Neural cell (in vitro differentiated cells): ENCODE measurements around the gene RPS19BP1. TPM values are rescaled to one million over a fixed set of nuclear protein-coding genes. Genes with fewer than 3 reads are reported as not detected.

Experiments
- H2AFZ ChIP-seq: fragments of 200-600, 300-800 bp; sonication (generic), shearing (Covaris generic); 2 replicates; pipeline ENCODE4 v1.6.0; 2014; ENCODE audit warnings: low read depth, mild to moderate bottlenecking, antibody characterized with exemption, low read length, moderate library complexity
- H3F3A ChIP-seq: fragments of 200-600 bp; shearing (Covaris generic); 2 replicates; pipeline ENCODE4 v1.6.1; 2016; ENCODE audit warnings: mild to moderate bottlenecking, moderate library complexity, mixed read lengths, antibody characterized with exemption, low read length; ENCODE audit not compliant: insufficient read depth, poor library complexity, severe bottlenecking
- H3K27ac ChIP-seq: fragments of 200-600, 300-800 bp; sonication (generic), shearing (Covaris generic); 2 replicates; pipeline ENCODE4 v1.5.1; 2014; ENCODE audit warnings: mild to moderate bottlenecking, low read length, moderate library complexity
- H3K27me3 ChIP-seq: fragments of 300-800, 200-600 bp; sonication (generic), shearing (Covaris generic); 2 replicates; pipeline ENCODE4 v1.6.0; 2014; ENCODE audit warnings: mild to moderate bottlenecking, low read depth, low read length, moderate library complexity; ENCODE audit not compliant: insufficient read depth
- H3K36me3 ChIP-seq: fragments of 300-800, 200-600 bp; sonication (generic), shearing (Covaris generic); 2 replicates; pipeline ENCODE4 v1.5.1; 2014; ENCODE audit warnings: mild to moderate bottlenecking, antibody characterized with exemption, low read length, moderate library complexity; ENCODE audit not compliant: insufficient read depth
- H3K4me2 ChIP-seq: fragments of 300-800, 200-600 bp; sonication (generic), shearing (Covaris generic); 2 replicates; pipeline ENCODE4 v1.6.0; 2014; ENCODE audit warnings: mild to moderate bottlenecking, low read length
- H3K4me3 ChIP-seq: fragments of 300-800, 200-600 bp; sonication (generic), shearing (Covaris generic); 2 replicates; pipeline ENCODE4 v1.5.1; 2014; ENCODE audit warnings: mild to moderate bottlenecking, low read length, moderate library complexity
- H3K79me2 ChIP-seq: fragments of 200-600 bp; shearing (Covaris generic); replicated peaks from 2 replicates; pipeline ENCODE4 v1.6.0; 2014; ENCODE audit warnings: mild to moderate bottlenecking, low read length, moderate library complexity; ENCODE audit not compliant: insufficient read depth
- H3K9ac ChIP-seq: fragments of 300-800, 200-600 bp; sonication (generic), shearing (Covaris generic); 2 replicates; pipeline ENCODE4 v1.6.1; 2016; ENCODE audit warnings: mild to moderate bottlenecking, low read length, mixed read lengths
- H3K9me2 ChIP-seq: fragments of 200-600 bp; shearing (Covaris generic); 2 replicates; pipeline ENCODE4 v1.6.1; 2016; ENCODE audit warnings: mild to moderate bottlenecking, low read length, mixed read lengths; ENCODE audit not compliant: insufficient read depth
- H3K9me3 ChIP-seq: fragments of 200-600, 300-800 bp; sonication (generic), shearing (Covaris generic); 2 replicates; pipeline ENCODE4 v1.6.1; 2016; ENCODE audit warnings: mild to moderate bottlenecking, mixed run types, low read length, moderate library complexity, mixed read lengths
- H4K20me1 ChIP-seq: fragments of 200-600 bp; shearing (Covaris generic); 2 replicates; pipeline ENCODE4 v1.6.1; 2016; ENCODE audit warnings: mild to moderate bottlenecking, mixed run types; ENCODE audit not compliant: insufficient read depth
- CTCF ChIP-seq: fragments of 450-650 bp; IDR thresholded peaks from 2 replicates; pipeline ENCODE4 v1.5.1; 2014; ENCODE audit warnings: antibody characterized with exemption, mild to moderate bottlenecking, moderate library complexity; ENCODE audit not compliant: poor library complexity, severe bottlenecking
- EP300 ChIP-seq: fragments of 450-650 bp; conservative IDR thresholded peaks from 2 replicates; pipeline ENCODE4 v1.6.1; 2014; ENCODE audit warnings: antibody characterized with exemption, mild to moderate bottlenecking, moderate library complexity; ENCODE audit not compliant: poor library complexity, severe bottlenecking
- EZH2 ChIP-seq: fragments of 200-600, 300-800 bp; shearing (Covaris generic), sonication (generic); IDR thresholded peaks from 2 replicates; pipeline ENCODE4 v1.6.1; 2014; ENCODE audit warnings: antibody characterized with exemption, low read length, borderline replicate concordance, mild to moderate bottlenecking; ENCODE audit not compliant: insufficient read depth, poor library complexity, severe bottlenecking
- MXI1 ChIP-seq: fragments of 450-650 bp; conservative IDR thresholded peaks from 2 replicates; pipeline ENCODE4 v1.6.1; 2014; ENCODE audit warnings: antibody characterized with exemption, mild to moderate bottlenecking; ENCODE audit not compliant: poor library complexity, severe bottlenecking
- POLR2AphosphoS5 ChIP-seq: IDR thresholded peaks from 2 replicates; pipeline ENCODE4 v1.6.1; 2012
- RAD21 ChIP-seq: fragments of 450-650 bp; conservative IDR thresholded peaks from 2 replicates; pipeline ENCODE4 v1.6.1; 2014; ENCODE audit warnings: antibody characterized with exemption, mild to moderate bottlenecking, moderate library complexity
- REST ChIP-seq: IDR thresholded peaks from 2 replicates; pipeline ENCODE4 v1.6.1; 2012; ENCODE audit warnings: borderline replicate concordance
- SMC3 ChIP-seq: fragments of 450-650 bp; conservative IDR thresholded peaks from 2 replicates; pipeline ENCODE4 v1.6.1; 2014; ENCODE audit warnings: antibody characterized with exemption, mild to moderate bottlenecking, moderate library complexity; ENCODE audit not compliant: poor library complexity
- TAF1 ChIP-seq: IDR thresholded peaks from 2 replicates; pipeline ENCODE4 v1.6.1; 2012; ENCODE audit warnings: low read depth
- polyA plus RNA-seq: library from polyadenylated mRNA; depleted of rRNA; stranded (reverse); fragments of >200 nt; gene quantifications from 2 replicates; pipeline ENCODE4 v1.2.3, GENCODE V29; 2014

RPS19BP1 gene
- polyA plus RNA-seq, 1 donor from 2014 or later: 164 TPM

- no peak for TF ChIP-seq EZH2
- no peak for TF ChIP-seq RAD21
- TF ChIP-seq TAF1: no peak
- no peak for TF ChIP-seq MXI1
- TF ChIP-seq CTCF: no peak
- TF ChIP-seq POLR2AphosphoS5: no peak
- no peak for TF ChIP-seq SMC3
- TF ChIP-seq REST: no peak
- no peak for TF ChIP-seq EP300
- Histone ChIP-seq H3K4me3 (peak overlapping the region; percentile 97), H3K27ac (no peak overlapping the region), H3K4me2 (peak overlapping the region; percentile 98), H2AFZ (no peak overlapping the region), H3K79me2 (peaks cover 18% of the 10 kb centered on the region), H3F3A (no peaks in the 10 kb centered on the region), H3K9me3 (no peaks in the 10 kb centered on the region), H3K9me2 (no peaks in the 10 kb centered on the region), H3K27me3 (no peaks in the 10 kb centered on the region), H3K9ac (peak overlapping the region; percentile 83), H3K36me3 (peaks cover 15% of the 10 kb centered on the region), H4K20me1 (no peaks in the 10 kb centered on the region)
Observed at GRCh38 chr22:39503630-39504029, 28.9 kb downstream of the RPS19BP1 start.

GRCh38 chr22:39502789-39503409 is 29.6 kb downstream of the RPS19BP1 start:
- H3K27ac ChIP-seq: peak overlapping the region; percentile 63
- peak overlapping the region; percentile 83 for H3K9ac ChIP-seq
- H3K9me2 ChIP-seq: no peaks in the 10 kb centered on the region
- no peak for TF ChIP-seq TAF1
- no peak for TF ChIP-seq RAD21
- TF ChIP-seq SMC3: no peak
- no peak for TF ChIP-seq EZH2
- TF ChIP-seq MXI1: no peak
- no peak for TF ChIP-seq POLR2AphosphoS5
- no peak for TF ChIP-seq CTCF
- no peak for TF ChIP-seq REST
- TF ChIP-seq EP300: no peak
- H3K27me3 ChIP-seq: no peaks in the 10 kb centered on the region
- peaks cover 18% of the 10 kb centered on the region for H3K79me2 ChIP-seq
- H3K4me2 ChIP-seq: peak overlapping the region; percentile 98
- peak overlapping the region; percentile 86 for H2AFZ ChIP-seq
- H3K36me3 ChIP-seq: peaks cover 8% of the 10 kb centered on the region
- H4K20me1 ChIP-seq: no peaks in the 10 kb centered on the region
- no peaks in the 10 kb centered on the region for H3K9me3 ChIP-seq
- no peaks in the 10 kb centered on the region for H3F3A ChIP-seq
- H3K4me3 ChIP-seq: peak overlapping the region; percentile 97
